Suprapubic skin (tissue), 4 donors: ENCODE data around the gene TRHDE.

Source experiments
- POLR2A ChIP-seq, 2 donors: fragments of 450-650 bp; IDR thresholded peaks; one replicate each; pipeline ENCODE4 v1.6.1; 2017; ENCODE audit warnings: antibody characterized with exemption in 2 of 2, mild to moderate bottlenecking in 2 of 2, moderate library complexity in 2 of 2
- POLR2AphosphoS5 ChIP-seq, 3 donors: sonication (generic); formaldehyde crosslinking; IDR thresholded peaks; one replicate each; pipeline ENCODE4 v1.6.1; 2017; ENCODE audit warnings: antibody characterized with exemption in 3 of 3
- TF ChIP-seq, protein P1 (sequence below), 2 donors: fragments of 200-600 bp in 1 of 2; fragments of 450-650 bp in 1 of 2; sonication (generic) in 1 of 2; IDR thresholded peaks; one replicate each; pipeline ENCODE4 v1.5.1; 2016 to 2019; ENCODE audit warnings: antibody characterized with exemption in 2 of 2, mild to moderate bottlenecking in 1 of 2, moderate library complexity in 1 of 2

DNA sequence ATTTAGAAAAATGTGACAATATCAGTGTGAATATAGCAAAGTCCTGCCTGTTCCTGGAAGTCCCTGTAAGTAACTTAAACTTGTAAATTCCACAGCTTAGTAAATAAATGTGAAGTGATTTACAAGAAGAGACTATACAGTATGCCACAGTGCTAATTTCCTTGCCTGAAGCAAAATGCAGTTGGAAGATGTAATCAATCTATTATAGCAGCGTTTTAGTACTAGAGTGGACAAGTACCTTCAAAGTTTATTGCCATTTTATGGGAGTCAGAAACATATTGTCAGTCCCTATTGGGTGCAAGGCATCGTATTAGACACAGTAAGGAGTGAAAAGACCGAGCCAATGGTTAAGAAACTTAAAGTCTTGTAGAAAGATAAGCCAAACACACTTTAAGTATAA lies 94.1 kb downstream of the TRHDE start:
- TF ChIP-seq POLR2A (IDR thresholded peaks at IDR 0.05), result no peak
- TF ChIP-seq, protein P1, sequence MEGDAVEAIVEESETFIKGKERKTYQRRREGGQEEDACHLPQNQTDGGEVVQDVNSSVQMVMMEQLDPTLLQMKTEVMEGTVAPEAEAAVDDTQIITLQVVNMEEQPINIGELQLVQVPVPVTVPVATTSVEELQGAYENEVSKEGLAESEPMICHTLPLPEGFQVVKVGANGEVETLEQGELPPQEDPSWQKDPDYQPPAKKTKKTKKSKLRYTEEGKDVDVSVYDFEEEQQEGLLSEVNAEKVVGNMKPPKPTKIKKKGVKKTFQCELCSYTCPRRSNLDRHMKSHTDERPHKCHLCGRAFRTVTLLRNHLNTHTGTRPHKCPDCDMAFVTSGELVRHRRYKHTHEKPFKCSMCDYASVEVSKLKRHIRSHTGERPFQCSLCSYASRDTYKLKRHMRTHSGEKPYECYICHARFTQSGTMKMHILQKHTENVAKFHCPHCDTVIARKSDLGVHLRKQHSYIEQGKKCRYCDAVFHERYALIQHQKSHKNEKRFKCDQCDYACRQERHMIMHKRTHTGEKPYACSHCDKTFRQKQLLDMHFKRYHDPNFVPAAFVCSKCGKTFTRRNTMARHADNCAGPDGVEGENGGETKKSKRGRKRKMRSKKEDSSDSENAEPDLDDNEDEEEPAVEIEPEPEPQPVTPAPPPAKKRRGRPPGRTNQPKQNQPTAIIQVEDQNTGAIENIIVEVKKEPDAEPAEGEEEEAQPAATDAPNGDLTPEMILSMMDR (IDR thresholded peaks at IDR 0.05), result no peak
- TF ChIP-seq POLR2AphosphoS5 (IDR thresholded peaks at IDR 0.05), result no peak
